Esophagus squamous epithelium (tissue), 5 donors: ENCODE data around the gene CNTNAP2. TPM values are rescaled to one million over a fixed set of nuclear protein-coding genes. Genes with fewer than 3 reads are reported as not detected.

Experiments
- DNase-seq: peaks from one replicate; lab custom pipeline; 2025; lab: John Stamatoyannopoulos, UW
- H3K27ac ChIP-seq, 4 donors: fragments of 200-600 bp; sonication (generic); one replicate each; pipeline ENCODE4 v1.5.1; 2016 to 2019; ENCODE audit warnings: mild to moderate bottlenecking in 1 of 4
- H3K27me3 ChIP-seq, 4 donors: fragments of 200-600 bp; sonication (generic); 1 replicate in 3 of 4; 2 replicates in 1 of 4; pipeline versions ENCODE4 v1.5.1 to v1.6.0; 2017 to 2021; ENCODE audit warnings: antibody characterized with exemption in 1 of 4
- H3K36me3 ChIP-seq, 3 donors: fragments of 200-600 bp; sonication (generic); one replicate each; pipeline ENCODE4 v1.5.1; 2016 to 2019
- H3K4me1 ChIP-seq, 3 donors: fragments of 200-600 bp; sonication (generic); one replicate each; pipeline ENCODE4 v1.5.1; 2017 to 2019
- H3K4me3 ChIP-seq, 4 donors: fragments of 200-600 bp; sonication (generic); 1 replicate in 3 of 4; 2 replicates in 1 of 4; pipeline ENCODE4 v1.5.1; 2016 to 2019; ENCODE audit warnings: mild to moderate bottlenecking in 2 of 4, moderate library complexity in 1 of 4
- H3K9me3 ChIP-seq, 3 donors: fragments of 200-600 bp; sonication (generic); one replicate each; pipeline ENCODE4 v1.5.1; 2016 to 2019
- POLR2A ChIP-seq, 4 donors: fragments of 450-650 bp; IDR thresholded peaks; one replicate each; pipeline ENCODE4 v1.6.1; 2017; ENCODE audit warnings: antibody characterized with exemption in 4 of 4, mild to moderate bottlenecking in 4 of 4, moderate library complexity in 3 of 4
- WGBS, 2 donors: methylation state at CpG; one replicate each; pipeline ENCODE4 v1.1.5; 2018; 5-methylcytosine and 5-hydroxymethylcytosine counted together
- intact Hi-C: fragments of 100-400 bp; cut with DNase I; formaldehyde crosslinking; loops from one replicate; pipeline ENCODE4 v1.15.0; 2022
- total RNA-seq, 4 donors: library from RNA; depleted of rRNA; stranded (reverse); fragments of >200 nt; gene quantifications; one replicate each; pipeline ENCODE4 v1.1.0, GENCODE V29; 2016
- TF ChIP-seq, protein P1 (sequence below), 6 experiments: fragments of 450-650 bp in 4 of 6; fragments of 200-600 bp in 2 of 6; sonication (generic) in 2 of 6; IDR thresholded peaks; one replicate each; pipeline ENCODE4 v1.5.1; 2016 to 2019; ENCODE audit warnings: antibody characterized with exemption in 6 of 6, mild to moderate bottlenecking in 4 of 6, moderate library complexity in 4 of 6
- donor health status: DM: yes; HTN: yes; CAD: no.

The CNTNAP2 gene
- total RNA-seq, 4 donors from 2014 or later = 0.95 to 2.3 (median 1.2) TPM

GRCh38 chr7:146736446-146737190 lies 620.0 kb downstream of the CNTNAP2 start:
- TF ChIP-seq POLR2A (IDR thresholded peaks at IDR 0.05) = no peak
- TF ChIP-seq, protein P1, sequence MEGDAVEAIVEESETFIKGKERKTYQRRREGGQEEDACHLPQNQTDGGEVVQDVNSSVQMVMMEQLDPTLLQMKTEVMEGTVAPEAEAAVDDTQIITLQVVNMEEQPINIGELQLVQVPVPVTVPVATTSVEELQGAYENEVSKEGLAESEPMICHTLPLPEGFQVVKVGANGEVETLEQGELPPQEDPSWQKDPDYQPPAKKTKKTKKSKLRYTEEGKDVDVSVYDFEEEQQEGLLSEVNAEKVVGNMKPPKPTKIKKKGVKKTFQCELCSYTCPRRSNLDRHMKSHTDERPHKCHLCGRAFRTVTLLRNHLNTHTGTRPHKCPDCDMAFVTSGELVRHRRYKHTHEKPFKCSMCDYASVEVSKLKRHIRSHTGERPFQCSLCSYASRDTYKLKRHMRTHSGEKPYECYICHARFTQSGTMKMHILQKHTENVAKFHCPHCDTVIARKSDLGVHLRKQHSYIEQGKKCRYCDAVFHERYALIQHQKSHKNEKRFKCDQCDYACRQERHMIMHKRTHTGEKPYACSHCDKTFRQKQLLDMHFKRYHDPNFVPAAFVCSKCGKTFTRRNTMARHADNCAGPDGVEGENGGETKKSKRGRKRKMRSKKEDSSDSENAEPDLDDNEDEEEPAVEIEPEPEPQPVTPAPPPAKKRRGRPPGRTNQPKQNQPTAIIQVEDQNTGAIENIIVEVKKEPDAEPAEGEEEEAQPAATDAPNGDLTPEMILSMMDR (IDR thresholded peaks at IDR 0.05) = no peak
- WGBS, 2 donors = 57 to 77% methylated on average over 5 of the region's 5 CpGs
- no peak overlapping the region for H3K4me3 ChIP-seq
- no peaks in the 10 kb centered on the region for H3K36me3 ChIP-seq
- peaks cover 0 to 15% (median 14%) of the 10 kb centered on the region in 3 donors for H3K9me3 ChIP-seq
- no peak overlapping the region for H3K27ac ChIP-seq
- no peaks in the 10 kb centered on the region for H3K4me1 ChIP-seq
- intact Hi-C loops = no loop called here
- no peaks in the 10 kb centered on the region for H3K27me3 ChIP-seq
- no peak for DNase-seq

DNA sequence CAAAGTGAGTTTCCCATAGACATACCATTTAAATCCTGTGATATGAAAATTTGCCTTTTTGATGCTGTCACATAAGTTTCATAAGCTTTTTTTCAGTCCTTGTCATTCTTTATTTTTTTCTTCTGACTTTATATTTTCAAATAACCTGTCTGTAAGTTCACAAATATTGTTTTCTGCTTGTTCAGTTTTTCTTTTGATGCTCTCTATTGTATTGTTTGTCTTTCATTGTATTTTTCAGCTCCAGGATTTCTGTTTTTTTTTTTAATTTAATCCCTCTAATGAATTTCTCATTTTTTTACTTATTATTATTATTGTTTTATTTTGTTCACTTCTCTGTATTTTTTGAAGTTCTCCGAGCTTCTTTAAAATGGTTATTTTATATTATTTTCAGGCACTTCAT lies 623.4 kb downstream of the CNTNAP2 start:
- H3K36me3 ChIP-seq = no peaks in the 10 kb centered on the region
- TF ChIP-seq POLR2A (IDR thresholded peaks at IDR 0.05) = no peak
- TF ChIP-seq, protein P1 (IDR thresholded peaks at IDR 0.05) = no peak
- DNase-seq = no peak
- H3K4me1 ChIP-seq = no peaks in the 10 kb centered on the region
- no peak overlapping the region for H3K4me3 ChIP-seq
- peaks cover 0 to 15% (median 14%) of the 10 kb centered on the region in 3 donors for H3K9me3 ChIP-seq
- intact Hi-C loops = no loop called here
- H3K27ac ChIP-seq = no peak overlapping the region
- 88 to 93% methylated on average over 1 of the region's 1 CpG for WGBS, 2 donors
- H3K27me3 ChIP-seq = no peaks in the 10 kb centered on the region

DNA sequence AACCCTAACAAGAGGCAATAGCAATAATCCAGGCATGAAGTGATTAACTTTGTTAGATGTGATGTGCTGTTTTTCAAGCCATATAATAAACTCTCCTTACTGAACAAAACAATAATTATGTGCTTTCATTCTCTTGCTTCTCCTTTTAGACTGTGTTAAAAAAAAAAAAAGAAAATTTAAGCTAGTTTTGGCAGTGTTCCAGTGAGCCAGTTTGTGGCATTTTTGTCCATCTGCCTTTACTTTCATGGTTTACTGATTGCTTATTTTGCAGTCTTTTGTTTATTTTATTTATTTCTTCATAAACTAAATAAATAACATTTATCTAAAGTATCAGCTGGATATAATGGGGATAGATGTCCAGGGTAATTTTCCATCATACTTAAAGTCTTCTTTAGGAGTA lies 625.3 kb downstream of the CNTNAP2 start:
- Histone ChIP-seq H3K27me3 (no peaks in the 10 kb centered on the region), H3K27ac (no peak overlapping the region), H3K4me3 (no peak overlapping the region), H3K36me3 (no peaks in the 10 kb centered on the region), H3K4me1 (no peaks in the 10 kb centered on the region), H3K9me3 (peaks cover 0 to 15% (median 14%) of the 10 kb centered on the region in 3 donors)
- TF ChIP-seq POLR2A (IDR thresholded peaks at IDR 0.05) = no peak
- TF ChIP-seq, protein P1 (IDR thresholded peaks at IDR 0.05) = no peak
- intact Hi-C loops = no loop called here
- DNase-seq = no peak

GRCh38 chr7:146754385-146754784 lies 637.8 kb downstream of the CNTNAP2 start:
- no peak for TF ChIP-seq POLR2A (IDR thresholded peaks at IDR 0.05)
- TF ChIP-seq, protein P1 (IDR thresholded peaks at IDR 0.05) = no peak
- DNase-seq = no peak
- H3K4me1 ChIP-seq = no peaks in the 10 kb centered on the region
- WGBS, 2 donors = 0 to 31% methylated on average over 1 of the region's 1 CpG
- H3K27ac ChIP-seq = no peak overlapping the region
- H3K27me3 ChIP-seq = no peaks in the 10 kb centered on the region
- no peaks in the 10 kb centered on the region for H3K36me3 ChIP-seq
- intact Hi-C loops = no loop called here
- peaks cover 0 to 12% (median 0%) of the 10 kb centered on the region in 3 donors for H3K9me3 ChIP-seq
- H3K4me3 ChIP-seq = no peak overlapping the region

DNA sequence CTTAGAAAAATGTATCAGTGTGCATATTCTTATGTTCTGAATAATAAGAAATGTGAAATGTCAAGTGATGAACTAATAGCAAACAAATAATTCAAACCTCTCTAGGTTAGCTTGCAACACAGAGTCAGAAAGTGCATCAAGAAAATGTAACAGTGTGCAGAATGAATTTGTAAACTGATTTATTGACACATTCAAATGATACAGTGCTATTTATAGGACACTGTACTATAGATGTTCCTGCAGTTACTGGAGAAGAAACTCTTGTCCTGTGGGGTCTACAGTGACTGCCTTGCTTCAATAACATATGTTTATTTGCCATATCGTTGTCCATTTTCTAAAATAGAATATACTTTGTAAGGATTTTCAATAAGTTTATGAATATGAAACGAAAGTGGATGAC lies 639.0 kb downstream of the CNTNAP2 start:
- no peaks in the 10 kb centered on the region for H3K4me1 ChIP-seq
- no peak overlapping the region for H3K4me3 ChIP-seq
- H3K9me3 ChIP-seq = peaks cover 0 to 12% (median 0%) of the 10 kb centered on the region in 3 donors
- TF ChIP-seq POLR2A (IDR thresholded peaks at IDR 0.05) = no peak
- TF ChIP-seq, protein P1 (IDR thresholded peaks at IDR 0.05) = no peak
- intact Hi-C loops = no loop called here
- no peaks in the 10 kb centered on the region for H3K36me3 ChIP-seq
- DNase-seq = no peak
- WGBS, 2 donors = 45 to 56% methylated on average over 2 of the region's 2 CpGs
- no peaks in the 10 kb centered on the region for H3K27me3 ChIP-seq
- H3K27ac ChIP-seq = no peak overlapping the region
